Fibroblast of lung (primary cell): ENCODE results near the gene TOP1. TPM values are rescaled to one million over a fixed set of nuclear protein-coding genes. Genes with fewer than 3 reads are reported as not detected.

Source experiments
- DNase-seq, 2 donors: peaks; one replicate each; pipeline versions ENCODE4 v3.0.0 to v3.0.0-alpha.2; 2010; ENCODE audit warnings: low read depth in 2 of 2
- H2AFZ ChIP-seq: 2 replicates; pipeline ENCODE4 v1.5.1; 2012; ENCODE audit warnings: low read length, control low read depth, inconsistent platforms
- H3K27ac ChIP-seq: 2 replicates; pipeline ENCODE4 v1.5.1; 2011; ENCODE audit warnings: low read length, control low read depth; ENCODE audit not compliant: insufficient read depth
- H3K27me3 ChIP-seq: 2 replicates; pipeline ENCODE4 v1.5.1; 2011; ENCODE audit warnings: mild to moderate bottlenecking, low read length; ENCODE audit not compliant: control insufficient read depth, insufficient read depth
- H3K36me3 ChIP-seq: 2 replicates; pipeline ENCODE4 v1.5.1; 2011; ENCODE audit warnings: low read length; ENCODE audit not compliant: control insufficient read depth, insufficient read depth
- H3K4me1 ChIP-seq: 2 replicates; pipeline ENCODE4 v1.5.1; 2011; ENCODE audit warnings: low read length; ENCODE audit not compliant: control insufficient read depth, insufficient read depth; ENCODE audit errors: extremely low read depth
- H3K4me2 ChIP-seq: 2 replicates; pipeline ENCODE4 v1.5.1; 2011; ENCODE audit warnings: low read length, control low read depth; ENCODE audit not compliant: insufficient read depth; ENCODE audit errors: extremely low read depth
- H3K4me3 ChIP-seq, 4 experiments: fragments of 200-600 bp in 1 of 4; sonication (generic) in 1 of 4; replicated peaks in 1 of 4; 2 replicates each; pipeline ENCODE4 v1.5.1; 2011 to 2016; ENCODE audit warnings: low read length in 4 of 4, low read depth in 3 of 4, mild to moderate bottlenecking in 3 of 4, control low read depth in 2 of 4, inconsistent platforms in 1 of 4, mixed read lengths in 1 of 4; ENCODE audit not compliant: insufficient read depth in 1 of 4; ENCODE audit errors: control extremely low read depth in 1 of 4
- H3K79me2 ChIP-seq: 2 replicates; pipeline ENCODE4 v1.5.1; 2012; ENCODE audit warnings: mild to moderate bottlenecking, low read length, inconsistent platforms; ENCODE audit not compliant: control insufficient read depth, insufficient read depth
- H3K9ac ChIP-seq: 2 replicates; pipeline ENCODE4 v1.5.1; 2011; ENCODE audit warnings: mild to moderate bottlenecking, low read length, control low read depth; ENCODE audit not compliant: insufficient read depth
- H3K9me3 ChIP-seq: 2 replicates; pipeline ENCODE4 v1.5.1; 2012; ENCODE audit warnings: low read depth, low read length; ENCODE audit not compliant: control insufficient read depth, insufficient read depth
- H4K20me1 ChIP-seq: 2 replicates; pipeline ENCODE4 v1.5.1; 2011; ENCODE audit warnings: low read length; ENCODE audit not compliant: control insufficient read depth, insufficient read depth; ENCODE audit errors: extremely low read depth
- EZH2 ChIP-seq: IDR thresholded peaks from 2 replicates; pipeline ENCODE4 v1.5.1; 2012; ENCODE audit warnings: low read length, control low read depth, mild to moderate bottlenecking; ENCODE audit errors: missing control alignments
- polyA plus RNA-seq, 2 donors: library from polyadenylated mRNA; depleted of rRNA in 1 of 2; stranded (reverse) in 1 of 2; unstranded in 1 of 2; fragments of >200 nt; gene quantifications; 2 replicates each; pipeline ENCODE4 v1.2.1, GENCODE V29; 2011 to 2012; ENCODE audit warnings: missing spikeins in 1 of 2
- total RNA-seq: library from RNA; depleted of rRNA; stranded (reverse); fragments of >200 nt; gene quantifications from 2 replicates; pipeline ENCODE4 v1.2.1, GENCODE V29; 2014
- TF ChIP-seq, protein P1 (sequence below), 2 donors: IDR thresholded peaks in 1 of 2; conservative IDR thresholded peaks in 1 of 2; 1 replicate in 1 of 2; 2 replicates in 1 of 2; pipeline ENCODE4 v1.5.1; 2011 to 2012; ENCODE audit warnings: low read length in 2 of 2, control low read depth in 1 of 2, inconsistent platforms in 1 of 2, low read depth in 1 of 2, mild to moderate bottlenecking in 1 of 2

Gene TOP1
- total and polyA plus RNA-seq, 2 donors (not counting 1 experiment from before 2014, with no cell fraction given) = 18.4 to 35.3 TPM

DNA sequence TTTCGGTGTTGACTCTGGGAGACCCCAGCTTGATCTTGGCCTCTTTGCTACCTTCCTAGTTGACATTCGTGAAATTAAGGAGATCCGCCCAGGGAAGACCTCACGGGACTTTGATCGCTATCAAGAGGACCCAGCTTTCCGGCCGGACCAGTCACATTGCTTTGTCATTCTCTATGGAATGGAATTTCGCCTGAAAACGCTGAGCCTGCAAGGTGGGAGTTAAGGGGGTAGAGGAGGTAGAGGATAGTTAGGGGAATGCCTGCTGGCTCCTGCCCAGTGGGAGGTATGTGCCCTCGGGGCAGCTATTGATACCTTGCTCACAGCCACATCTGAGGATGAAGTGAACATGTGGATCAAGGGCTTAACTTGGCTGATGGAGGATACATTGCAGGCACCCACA, 130.9 kb downstream of the TOP1 start:
- no peak overlapping the region for H3K9ac ChIP-seq
- H3K9me3 ChIP-seq = no peaks in the 10 kb centered on the region
- H4K20me1 ChIP-seq = peaks cover 1% of the 10 kb centered on the region
- peaks cover 17% of the 10 kb centered on the region for H3K36me3 ChIP-seq
- H3K27me3 ChIP-seq = no peaks in the 10 kb centered on the region
- DNase-seq = no peak
- peaks cover 22% of the 10 kb centered on the region for H3K79me2 ChIP-seq
- H3K4me3 ChIP-seq = no peak overlapping the region
- no peak for TF ChIP-seq EZH2
- TF ChIP-seq, protein P1, sequence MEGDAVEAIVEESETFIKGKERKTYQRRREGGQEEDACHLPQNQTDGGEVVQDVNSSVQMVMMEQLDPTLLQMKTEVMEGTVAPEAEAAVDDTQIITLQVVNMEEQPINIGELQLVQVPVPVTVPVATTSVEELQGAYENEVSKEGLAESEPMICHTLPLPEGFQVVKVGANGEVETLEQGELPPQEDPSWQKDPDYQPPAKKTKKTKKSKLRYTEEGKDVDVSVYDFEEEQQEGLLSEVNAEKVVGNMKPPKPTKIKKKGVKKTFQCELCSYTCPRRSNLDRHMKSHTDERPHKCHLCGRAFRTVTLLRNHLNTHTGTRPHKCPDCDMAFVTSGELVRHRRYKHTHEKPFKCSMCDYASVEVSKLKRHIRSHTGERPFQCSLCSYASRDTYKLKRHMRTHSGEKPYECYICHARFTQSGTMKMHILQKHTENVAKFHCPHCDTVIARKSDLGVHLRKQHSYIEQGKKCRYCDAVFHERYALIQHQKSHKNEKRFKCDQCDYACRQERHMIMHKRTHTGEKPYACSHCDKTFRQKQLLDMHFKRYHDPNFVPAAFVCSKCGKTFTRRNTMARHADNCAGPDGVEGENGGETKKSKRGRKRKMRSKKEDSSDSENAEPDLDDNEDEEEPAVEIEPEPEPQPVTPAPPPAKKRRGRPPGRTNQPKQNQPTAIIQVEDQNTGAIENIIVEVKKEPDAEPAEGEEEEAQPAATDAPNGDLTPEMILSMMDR (conservative IDR thresholded peaks at IDR 0.05 in 1 of 2, IDR thresholded peaks at IDR 0.05 in 1 of 2; ENCODE audit: low read depth in 1 of 2, low read length in 2 of 2) = no peak
- no peaks in the 10 kb centered on the region for H3K4me1 ChIP-seq
- H2AFZ ChIP-seq = no peak overlapping the region
- no peak overlapping the region for H3K27ac ChIP-seq
- H3K4me2 ChIP-seq = no peak overlapping the region

DNA sequence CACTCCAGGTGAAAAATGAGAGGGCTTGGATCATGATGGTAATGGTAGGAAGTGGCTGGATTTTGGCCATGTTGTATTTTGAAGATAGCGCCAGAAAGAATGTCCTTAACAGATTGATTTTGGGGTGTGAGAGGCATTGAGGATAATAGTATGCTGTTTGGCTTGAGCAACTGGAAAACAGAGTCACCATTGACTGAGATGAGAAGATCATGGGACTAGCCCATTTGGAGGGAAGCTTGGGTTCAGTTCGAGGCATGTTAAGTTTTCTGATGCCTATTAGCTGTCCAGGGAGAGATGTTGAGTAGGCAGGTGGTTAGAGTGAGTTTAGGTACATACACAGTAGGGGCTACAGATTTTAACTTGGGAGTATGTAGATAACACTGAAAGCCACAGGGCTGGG, 132.1 kb downstream of the TOP1 start:
- no peak for DNase-seq
- no peak overlapping the region for H2AFZ ChIP-seq
- H3K9me3 ChIP-seq = no peaks in the 10 kb centered on the region
- peak overlapping the region; percentile 5 for H3K9ac ChIP-seq
- peaks cover 1% of the 10 kb centered on the region for H4K20me1 ChIP-seq
- H3K4me3 ChIP-seq = no peak overlapping the region
- no peak overlapping the region for H3K27ac ChIP-seq
- H3K4me1 ChIP-seq = no peaks in the 10 kb centered on the region
- no peak overlapping the region for H3K4me2 ChIP-seq
- TF ChIP-seq, protein P1 (conservative IDR thresholded peaks at IDR 0.05 in 1 of 2, IDR thresholded peaks at IDR 0.05 in 1 of 2; ENCODE audit: low read depth in 1 of 2, low read length in 2 of 2) = no peak
- TF ChIP-seq EZH2 = no peak
- H3K79me2 ChIP-seq = peaks cover 14% of the 10 kb centered on the region
- no peaks in the 10 kb centered on the region for H3K27me3 ChIP-seq
- peaks cover 23% of the 10 kb centered on the region for H3K36me3 ChIP-seq

- H3K4me1 ChIP-seq = no peaks in the 10 kb centered on the region
- peaks cover 33% of the 10 kb centered on the region for H3K36me3 ChIP-seq
- TF ChIP-seq, protein P1 (conservative IDR thresholded peaks at IDR 0.05 in 1 of 2, IDR thresholded peaks at IDR 0.05 in 1 of 2; ENCODE audit: low read depth in 1 of 2, low read length in 2 of 2) = no peak
- TF ChIP-seq EZH2 = no peak
- H3K9ac ChIP-seq = no peak overlapping the region
- no peak for DNase-seq
- H3K27me3 ChIP-seq = no peaks in the 10 kb centered on the region
- no peak overlapping the region for H2AFZ ChIP-seq
- H3K4me3 ChIP-seq = no peak overlapping the region
- no peaks in the 10 kb centered on the region for H3K9me3 ChIP-seq
- H3K27ac ChIP-seq = no peak overlapping the region
- peaks cover 5% of the 10 kb centered on the region for H3K79me2 ChIP-seq
- no peak overlapping the region for H3K4me2 ChIP-seq
- no peaks in the 10 kb centered on the region for H4K20me1 ChIP-seq
Observed at GRCh38 chr20:41161886-41162285, 133.3 kb downstream of the TOP1 start.
